Neural progenitor cell (in vitro differentiated cells): ENCODE measurements around the gene IMPG2.

Source experiments
- CTCF ChIP-seq: fragments of 200-600 bp; sonication (generic); IDR thresholded peaks from 2 replicates; pipeline ENCODE4 v1.5.1; 2017; ENCODE audit warnings: antibody characterized with exemption, mild to moderate bottlenecking
- EZH2 ChIP-seq: fragments of 200-600 bp; sonication (generic); IDR thresholded peaks from 2 replicates; pipeline ENCODE4 v1.6.1; 2017; ENCODE audit warnings: antibody characterized with exemption, mild to moderate bottlenecking, moderate library complexity
- EZH2phosphoT487 ChIP-seq: fragments of 200-600 bp; sonication (generic); IDR thresholded peaks from 2 replicates; pipeline ENCODE4 v1.6.1; 2017; ENCODE audit warnings: antibody characterized with exemption

GRCh38 chr3:101228441-101228840 lies 91.9 kb downstream of the IMPG2 start:
- TF ChIP-seq CTCF (no peak), EZH2phosphoT487 (no peak), EZH2 (no peak)
